ENCODE data around the gene HTR4. TPM values are rescaled to one million over a fixed set of nuclear protein-coding genes. Genes with fewer than 3 reads are reported as not detected.
"Not testable (repeated sequence)": the region's sequence is repeated elsewhere in the genome, so short reads cannot be mapped to it uniquely, and the experiment has no call there.

The HTR4 gene
- total RNA-seq, 3 donors from 2014 or later: 15.0 to 18.8 (median 17.3) TPM

DNA sequence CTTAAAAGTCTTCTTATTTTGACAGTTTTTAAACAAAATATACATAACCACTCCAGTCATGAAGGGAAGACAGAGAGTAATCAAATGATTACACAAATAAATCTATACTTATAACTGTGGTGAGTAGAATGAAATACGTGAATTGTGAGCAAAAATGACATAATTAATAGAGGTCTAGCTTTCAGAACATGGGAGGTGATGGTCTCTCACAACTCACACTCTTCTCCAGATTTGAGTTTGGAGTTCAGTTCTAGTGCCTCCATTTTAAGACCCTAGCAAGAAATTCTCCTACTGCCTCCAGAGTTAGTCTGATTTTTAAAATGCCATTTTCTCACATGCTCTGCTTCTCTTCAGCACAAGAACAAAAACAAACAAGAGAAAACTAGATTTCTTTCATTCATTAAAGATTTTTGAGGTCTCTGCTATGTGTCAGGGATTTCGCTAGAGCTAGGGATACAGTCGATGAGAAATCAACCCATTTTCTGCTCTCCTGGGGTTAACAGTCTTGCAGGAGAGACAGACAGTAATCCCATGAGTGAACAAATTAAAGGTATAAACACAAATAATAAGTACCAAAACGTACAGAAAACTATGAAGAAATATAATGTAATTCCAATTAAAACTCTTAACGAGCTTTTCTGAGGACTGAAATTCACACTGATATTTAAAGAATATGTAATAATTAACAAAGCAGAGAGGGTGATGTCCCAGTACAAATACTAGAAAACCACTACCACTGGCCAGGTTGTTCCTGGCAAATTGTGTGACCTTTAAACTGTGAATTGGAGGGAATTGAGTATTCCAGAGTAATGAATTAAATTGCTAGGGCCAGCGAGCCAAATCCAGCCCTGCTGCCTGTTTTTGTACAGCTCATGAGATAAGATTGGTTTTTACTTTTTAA is 27.1 kb upstream of the HTR4 start:
- intact Hi-C loops (cut with DNase I, micrococcal nuclease): no loop called here
- DNase-seq: no peak
- TF ChIP-seq, protein P1, sequence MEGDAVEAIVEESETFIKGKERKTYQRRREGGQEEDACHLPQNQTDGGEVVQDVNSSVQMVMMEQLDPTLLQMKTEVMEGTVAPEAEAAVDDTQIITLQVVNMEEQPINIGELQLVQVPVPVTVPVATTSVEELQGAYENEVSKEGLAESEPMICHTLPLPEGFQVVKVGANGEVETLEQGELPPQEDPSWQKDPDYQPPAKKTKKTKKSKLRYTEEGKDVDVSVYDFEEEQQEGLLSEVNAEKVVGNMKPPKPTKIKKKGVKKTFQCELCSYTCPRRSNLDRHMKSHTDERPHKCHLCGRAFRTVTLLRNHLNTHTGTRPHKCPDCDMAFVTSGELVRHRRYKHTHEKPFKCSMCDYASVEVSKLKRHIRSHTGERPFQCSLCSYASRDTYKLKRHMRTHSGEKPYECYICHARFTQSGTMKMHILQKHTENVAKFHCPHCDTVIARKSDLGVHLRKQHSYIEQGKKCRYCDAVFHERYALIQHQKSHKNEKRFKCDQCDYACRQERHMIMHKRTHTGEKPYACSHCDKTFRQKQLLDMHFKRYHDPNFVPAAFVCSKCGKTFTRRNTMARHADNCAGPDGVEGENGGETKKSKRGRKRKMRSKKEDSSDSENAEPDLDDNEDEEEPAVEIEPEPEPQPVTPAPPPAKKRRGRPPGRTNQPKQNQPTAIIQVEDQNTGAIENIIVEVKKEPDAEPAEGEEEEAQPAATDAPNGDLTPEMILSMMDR (IDR thresholded peaks at IDR 0.05): no peak
- Histone ChIP-seq H3K9me3 (no peaks in the 10 kb centered on the region), H3K4me3 (no peak overlapping the region), H3K4me1 (ENCODE audit: low read depth) (no peaks in the 10 kb centered on the region), H3K36me3 (ENCODE audit: low read depth) (no peaks in the 10 kb centered on the region)
- ATAC-seq: peak; percentile 72

DNA sequence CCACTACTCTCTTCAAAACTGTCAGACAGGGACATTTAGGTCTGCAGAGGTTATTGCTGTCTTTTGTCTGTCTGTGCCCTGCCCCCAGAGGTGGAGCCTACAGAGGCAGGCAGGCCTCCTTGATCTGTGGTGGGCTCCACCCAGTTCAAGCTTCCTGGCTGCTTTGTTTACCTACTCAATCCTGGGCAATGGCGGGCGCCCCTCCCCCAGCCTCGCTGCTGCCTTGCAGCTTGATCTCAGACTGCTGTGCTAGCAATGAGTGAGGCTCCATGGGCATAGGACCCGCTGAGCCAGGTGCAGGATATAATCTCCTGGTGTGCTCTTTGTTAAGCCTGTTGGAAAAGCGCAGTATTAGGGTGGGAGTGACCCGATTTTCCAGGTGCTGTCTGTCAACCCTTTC is 19.4 kb upstream of the HTR4 start:
- H3K4me3 ChIP-seq; ATAC-seq; H3K9me3 ChIP-seq; DNase-seq; H3K36me3 ChIP-seq (ENCODE audit: low read depth); H3K4me1 ChIP-seq (ENCODE audit: low read depth); intact Hi-C loops (cut with DNase I, micrococcal nuclease): not testable (repeated sequence)

- DNase-seq (no peak), ATAC-seq (no peak)
- no peak overlapping the region for H3K4me3 ChIP-seq
- no peaks in the 10 kb centered on the region for H3K4me1 ChIP-seq (ENCODE audit: low read depth)
- intact Hi-C loops (cut with DNase I, micrococcal nuclease): no loop called here
- H3K36me3 ChIP-seq (ENCODE audit: low read depth): no peaks in the 10 kb centered on the region
- no peaks in the 10 kb centered on the region for H3K9me3 ChIP-seq
- TF ChIP-seq, protein P1 (IDR thresholded peaks at IDR 0.05): no peak
These were observed 12.0 kb upstream of the HTR4 start for GRCh38 chr5:148666353-148666752.

DNA sequence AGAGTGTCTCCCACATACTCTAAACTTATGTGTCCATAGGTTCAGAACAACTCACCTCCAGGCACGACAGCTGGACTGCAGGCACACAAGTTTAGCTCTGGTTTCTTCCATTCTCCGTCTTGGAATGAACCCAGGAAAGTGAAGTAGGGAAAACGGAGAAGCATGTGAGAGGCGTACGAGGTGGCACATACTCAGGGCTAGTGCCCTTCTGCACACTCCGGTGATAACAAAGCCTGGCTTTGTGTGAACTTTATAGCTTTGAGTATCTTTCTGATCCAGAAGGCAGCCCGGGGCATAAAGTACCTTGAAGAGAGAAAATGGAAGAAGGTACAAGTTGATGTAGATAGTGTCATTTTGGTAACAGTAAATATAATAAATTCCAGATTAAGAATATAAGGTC is 11.1 kb upstream of the HTR4 start:
- no peaks in the 10 kb centered on the region for H3K36me3 ChIP-seq (ENCODE audit: low read depth)
- TF ChIP-seq, protein P1 (IDR thresholded peaks at IDR 0.05): no peak
- DNase-seq (peak in 1 of 3 donors; percentile 35), ATAC-seq (peak; percentile 91)
- no peak overlapping the region for H3K4me3 ChIP-seq
- intact Hi-C loops (cut with DNase I, micrococcal nuclease): no loop called here
- H3K9me3 ChIP-seq: no peaks in the 10 kb centered on the region
- H3K4me1 ChIP-seq (ENCODE audit: low read depth): no peaks in the 10 kb centered on the region

DNA sequence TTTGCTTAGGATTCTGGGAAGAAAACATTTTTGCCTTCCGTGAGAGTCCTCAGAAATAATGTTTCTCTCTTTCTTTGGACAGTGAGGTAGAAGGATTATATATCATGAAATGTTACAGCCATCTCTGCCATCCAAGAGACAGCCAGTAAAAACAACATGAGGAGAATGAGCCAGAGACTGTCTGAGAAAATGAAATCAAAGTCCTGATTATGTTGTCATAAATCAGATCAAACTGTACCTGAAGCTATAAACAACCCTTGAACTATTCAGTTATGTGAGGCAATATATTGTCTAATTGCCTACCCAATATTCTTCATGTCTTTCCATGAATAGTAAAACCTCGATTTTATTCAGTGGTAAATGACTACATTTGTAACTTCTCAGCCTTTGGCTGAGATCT is 9.2 kb upstream of the HTR4 start:
- Histone ChIP-seq H3K4me3 (no peak overlapping the region), H3K9me3 (no peaks in the 10 kb centered on the region), H3K4me1 (ENCODE audit: low read depth) (peaks cover 4% of the 10 kb centered on the region), H3K36me3 (ENCODE audit: low read depth) (no peaks in the 10 kb centered on the region)
- no peak for DNase-seq
- peak; percentile 35 for ATAC-seq
- TF ChIP-seq, protein P1 (IDR thresholded peaks at IDR 0.05): no peak
- intact Hi-C loops (cut with DNase I, micrococcal nuclease): no loop called here

GRCh38 chr5:148660346-148660660 is 6.0 kb upstream of the HTR4 start:
- ATAC-seq: peak; percentile 62
- Histone ChIP-seq H3K9me3 (no peaks in the 10 kb centered on the region), H3K36me3 (ENCODE audit: low read depth) (no peaks in the 10 kb centered on the region), H3K4me1 (ENCODE audit: low read depth) (peaks cover 4% of the 10 kb centered on the region), H3K4me3 (no peak overlapping the region)
- intact Hi-C loops (cut with DNase I, micrococcal nuclease): no loop called here
- TF ChIP-seq, protein P1 (IDR thresholded peaks at IDR 0.05): no peak
- DNase-seq: no peak
